Kasumi-1 (cell line): Measurements from ENCODE around the gene SCLY.
"Not testable (repeated sequence)": the region's sequence is repeated elsewhere in the genome, so short reads cannot be mapped to it uniquely, and the experiment has no call there.

ENCODE experiments used
- DNase-seq, 2 experiments: peaks; one replicate each; lab custom pipeline; 2025; lab: John Stamatoyannopoulos, UW

The SCLY gene

DNA sequence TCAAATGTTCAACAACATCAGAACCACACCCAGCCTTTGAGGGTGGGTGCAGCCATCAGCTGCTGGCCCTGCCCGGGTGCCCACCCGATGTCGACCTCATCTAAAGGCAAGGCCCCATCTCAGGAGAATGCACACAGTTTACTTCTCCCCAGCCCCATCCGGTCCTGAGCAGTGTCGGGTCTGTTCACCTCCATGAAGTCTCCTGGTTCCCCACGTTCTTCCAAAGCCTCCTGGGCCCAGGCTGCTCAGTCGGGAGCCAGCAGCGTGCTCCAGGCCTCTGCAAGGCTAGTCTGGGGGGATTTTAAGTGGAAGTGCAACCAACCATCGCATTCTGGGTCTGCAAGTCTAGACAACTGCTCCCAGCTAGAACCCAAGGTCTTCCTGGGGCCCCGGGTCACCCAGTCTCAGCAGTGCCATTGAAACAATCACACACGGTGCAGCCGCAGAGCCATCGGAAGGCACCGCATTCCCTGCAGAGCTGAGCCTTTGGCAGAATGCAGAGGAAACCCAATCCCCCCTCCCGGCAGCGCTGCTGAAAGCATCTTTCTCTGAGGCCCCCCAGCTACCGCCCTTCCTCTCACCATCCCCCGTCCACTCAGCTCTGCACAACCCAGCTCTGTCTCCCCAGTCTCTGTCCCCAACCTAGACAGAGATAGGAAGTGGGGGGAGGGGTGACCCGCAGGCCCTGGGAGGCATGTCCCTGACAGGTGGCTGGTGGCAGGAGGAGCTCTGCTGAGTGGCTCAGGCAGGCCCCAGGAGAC lies 47.8 kb downstream of the SCLY start:
- no peak for DNase-seq

DNA sequence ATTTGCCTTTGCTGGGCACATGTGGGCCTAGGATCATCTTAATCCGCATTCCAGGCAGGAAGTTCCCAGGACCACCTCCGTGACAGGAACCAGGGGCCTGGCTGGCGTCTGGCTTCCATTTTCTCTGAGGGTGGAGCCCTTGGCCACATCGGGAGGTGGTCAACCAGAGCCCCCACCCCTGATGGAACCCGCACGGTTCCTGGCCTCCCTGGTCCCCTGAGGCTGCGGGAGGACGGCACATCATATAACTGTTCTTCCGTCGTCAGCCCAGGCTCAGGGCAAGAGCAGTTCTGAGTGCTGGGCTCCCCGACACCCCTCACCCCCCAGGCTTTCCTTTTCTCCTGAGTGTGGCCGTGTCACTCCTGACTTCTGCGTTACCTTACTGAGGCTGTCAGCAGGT lies 52.8 kb downstream of the SCLY start:
- DNase-seq = no peak

DNA sequence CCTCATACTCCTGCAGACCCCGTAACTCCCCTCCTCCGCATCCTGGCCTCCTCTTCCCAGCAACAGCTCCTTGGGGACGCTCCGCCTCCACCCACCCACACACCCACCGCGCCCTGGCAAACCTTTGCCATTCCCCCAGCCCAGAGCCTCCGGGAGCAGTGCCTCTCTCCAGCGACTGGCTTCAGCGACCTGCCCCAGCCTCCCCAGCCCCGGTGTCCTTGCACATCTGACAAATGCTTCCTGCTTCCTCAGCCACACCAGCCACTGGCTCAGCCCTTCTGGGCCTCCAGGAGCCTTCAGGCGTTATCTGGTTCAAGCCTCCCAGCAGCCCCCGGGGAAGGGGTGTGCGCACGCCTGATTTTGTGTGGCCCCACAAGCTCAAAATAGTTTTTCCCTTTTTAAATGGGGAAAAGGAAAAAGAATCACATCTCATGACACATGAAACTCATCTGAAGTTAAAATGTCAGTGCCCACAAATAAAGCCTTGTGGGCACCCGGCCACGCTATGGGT lies 53.6 kb downstream of the SCLY start:
- DNase-seq = no peak

DNA sequence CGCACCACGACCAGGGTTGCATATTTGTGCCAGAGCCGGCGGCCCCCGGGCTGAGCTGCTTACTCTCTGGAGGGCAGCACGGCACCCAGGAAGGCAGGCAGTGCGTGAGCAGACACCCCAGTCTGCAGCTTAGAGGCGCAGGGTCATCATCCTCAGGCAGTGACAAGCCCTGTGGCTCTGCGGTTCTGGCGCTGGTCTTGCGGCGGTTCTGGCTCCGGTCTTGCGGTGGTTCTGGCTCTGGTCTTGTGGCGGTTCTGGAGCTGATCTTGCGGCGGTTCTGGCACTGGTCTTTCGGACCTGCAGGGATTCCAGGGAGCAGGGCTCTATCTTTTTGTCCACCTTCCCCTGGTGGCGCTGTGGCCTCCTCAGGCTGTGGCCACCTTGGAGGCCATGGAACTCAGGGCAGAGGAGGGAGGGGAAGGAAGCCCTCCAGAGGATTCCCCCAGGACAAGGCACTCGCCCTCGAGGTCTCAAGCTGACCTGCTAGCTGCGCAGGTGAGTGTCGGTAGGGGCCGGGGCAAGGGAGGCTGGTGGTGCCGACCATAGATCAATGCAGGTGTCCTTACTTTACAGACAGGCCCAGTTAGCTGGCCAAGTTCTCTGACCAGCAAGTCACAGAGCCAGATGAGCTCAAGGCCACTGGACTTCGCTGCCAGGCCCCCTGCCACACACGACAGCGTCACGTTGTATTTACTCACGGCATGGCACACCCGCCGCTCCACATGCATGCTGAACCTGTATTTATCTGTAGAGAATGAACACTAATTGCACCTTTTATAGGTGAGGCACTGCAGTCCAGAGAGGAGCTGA lies 54.3 kb downstream of the SCLY start:
- no peak for DNase-seq

DNA sequence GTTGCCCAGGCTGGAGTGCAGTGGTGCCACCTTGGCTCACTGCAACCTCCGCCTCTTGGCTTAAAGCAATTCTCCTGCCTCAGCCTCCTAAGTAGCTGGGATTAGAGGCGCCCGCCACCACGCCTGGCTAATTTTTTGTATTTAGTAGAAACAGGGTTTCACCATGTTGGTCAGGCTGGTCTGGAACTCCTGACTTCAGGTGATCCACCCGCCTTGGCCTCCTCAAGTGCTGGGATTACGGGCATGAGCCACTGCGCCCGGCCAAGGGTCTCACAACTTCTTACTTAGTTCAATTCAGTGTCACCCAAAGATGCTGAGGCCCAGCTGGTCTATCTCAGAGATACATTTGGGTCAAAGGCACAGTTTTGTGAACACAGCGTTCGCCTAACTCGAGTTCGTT lies 54.9 kb downstream of the SCLY start:
- DNase-seq = not testable (repeated sequence)

DNA sequence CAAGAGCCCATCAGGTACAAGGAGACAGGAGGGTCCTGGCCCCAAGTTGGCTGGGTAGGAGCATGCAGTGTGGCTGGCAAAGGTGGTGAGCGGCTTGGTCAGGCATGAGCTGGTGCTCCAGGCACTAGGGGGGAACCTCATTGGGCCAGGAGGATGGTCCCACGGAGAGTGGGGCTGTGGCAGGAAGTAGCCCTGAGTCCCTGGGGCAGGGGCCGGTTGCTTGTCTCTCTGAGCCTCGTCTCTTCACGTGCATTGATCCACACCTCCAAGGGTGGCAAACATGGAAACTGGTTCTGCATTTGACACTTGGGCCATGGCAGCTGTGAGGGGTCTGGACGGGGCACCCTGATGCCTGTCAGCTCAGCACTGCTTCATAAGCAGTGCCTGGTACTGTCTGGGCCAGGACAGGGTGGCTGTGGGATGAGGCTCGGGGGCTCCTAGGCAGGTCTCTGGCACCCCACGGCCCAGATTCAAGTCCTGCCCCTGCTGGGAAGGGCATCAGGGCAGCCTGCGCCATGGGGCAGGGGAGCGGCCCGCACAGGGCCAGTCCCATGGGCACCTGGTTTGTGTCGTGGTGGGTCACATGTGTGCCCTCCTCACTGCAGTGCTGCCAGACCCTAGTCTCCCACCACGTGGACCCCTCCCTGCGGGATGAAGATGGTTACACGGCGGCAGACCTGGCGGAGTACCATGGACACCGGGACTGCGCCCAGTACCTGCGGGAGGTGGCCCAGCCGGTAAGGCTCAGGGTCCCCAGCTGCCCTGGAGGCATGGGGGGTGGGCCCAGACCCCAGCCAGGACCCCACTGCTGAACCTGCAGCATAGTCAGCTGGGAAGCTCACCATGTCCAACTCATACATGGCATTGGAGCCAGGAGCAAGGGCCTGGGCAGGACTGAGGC lies 55.7 kb downstream of the SCLY start:
- DNase-seq = no peak

DNA sequence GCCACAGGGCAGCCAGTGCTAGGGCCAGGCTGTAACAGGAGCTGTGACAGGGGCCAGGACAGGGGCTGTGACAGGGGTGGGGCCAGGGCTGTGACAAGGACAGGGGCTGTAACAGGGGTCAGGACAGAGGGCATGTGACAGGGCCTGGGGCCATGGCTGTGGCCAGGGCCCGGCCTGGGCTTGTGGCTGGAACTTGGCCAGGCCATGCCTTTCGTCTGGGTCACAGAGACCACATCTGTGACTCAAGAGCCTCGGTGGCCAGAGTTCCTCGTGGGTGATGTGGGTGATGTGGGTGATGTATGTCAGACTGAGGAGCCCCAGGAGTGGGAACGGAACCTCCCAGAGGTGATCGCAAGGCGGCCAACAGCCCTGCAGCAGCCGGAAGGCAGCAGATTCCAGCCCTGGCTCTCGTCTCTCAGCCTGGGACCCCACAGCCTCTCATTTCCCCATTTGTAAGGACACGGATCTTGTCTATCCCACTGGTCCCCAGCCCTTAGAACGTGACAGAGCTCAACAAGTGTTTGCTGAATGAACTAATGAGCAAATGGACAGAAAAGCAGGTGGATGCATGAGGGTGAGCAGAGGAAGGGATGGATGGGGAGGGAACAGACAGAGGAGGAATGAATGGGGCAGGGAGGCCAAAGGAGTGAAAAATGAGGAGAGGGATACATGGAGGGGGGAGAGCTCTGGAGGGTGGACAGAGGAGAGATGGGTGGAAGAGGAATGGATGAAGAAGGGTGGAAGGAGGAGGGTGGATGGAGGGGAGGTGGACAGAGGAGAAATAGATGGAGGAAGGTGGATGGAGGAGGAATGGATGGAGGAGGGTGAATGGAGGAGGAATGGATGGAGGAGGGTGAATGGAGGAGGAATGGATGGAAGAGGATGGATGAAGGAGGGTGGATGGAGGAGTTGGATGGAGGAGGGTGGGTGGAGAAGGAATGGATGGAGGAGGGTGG lies 56.7 kb downstream of the SCLY start:
- DNase-seq = no peak

DNA sequence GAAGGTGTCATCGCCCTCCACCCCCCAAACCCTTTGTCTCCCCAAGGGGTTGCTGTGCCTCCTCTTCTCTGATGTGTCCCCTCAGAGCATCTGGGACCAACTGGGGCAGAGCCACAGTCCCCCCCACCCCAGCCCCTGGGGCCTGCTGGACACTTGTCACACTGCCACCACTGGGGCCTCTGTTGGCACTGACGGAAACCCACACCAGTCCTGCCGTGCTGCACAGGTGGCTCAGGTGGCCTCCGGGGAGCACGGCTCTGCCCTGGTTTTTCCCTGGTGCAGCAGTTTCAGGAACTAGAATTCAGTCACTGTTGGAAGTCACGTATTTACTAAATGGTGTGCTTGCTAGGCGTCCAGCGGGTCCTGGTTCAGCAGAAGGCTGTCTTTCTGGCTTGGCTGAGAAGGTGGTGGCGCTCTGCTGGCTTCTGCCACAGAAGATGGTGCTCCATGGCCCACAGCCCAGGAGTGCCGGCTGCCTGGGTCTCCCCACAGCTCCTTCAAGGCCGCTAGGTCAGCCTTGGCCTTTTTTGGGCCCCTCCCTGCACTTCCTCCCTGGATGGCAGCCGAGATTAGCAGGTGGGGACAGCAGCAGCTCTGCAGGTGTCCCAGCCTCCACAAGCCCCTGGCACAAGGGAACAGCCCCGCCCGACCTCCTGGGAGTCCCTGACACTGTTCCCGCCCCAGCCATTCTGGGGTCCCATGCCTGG lies 59.1 kb downstream of the SCLY start:
- DNase-seq = no peak

DNA sequence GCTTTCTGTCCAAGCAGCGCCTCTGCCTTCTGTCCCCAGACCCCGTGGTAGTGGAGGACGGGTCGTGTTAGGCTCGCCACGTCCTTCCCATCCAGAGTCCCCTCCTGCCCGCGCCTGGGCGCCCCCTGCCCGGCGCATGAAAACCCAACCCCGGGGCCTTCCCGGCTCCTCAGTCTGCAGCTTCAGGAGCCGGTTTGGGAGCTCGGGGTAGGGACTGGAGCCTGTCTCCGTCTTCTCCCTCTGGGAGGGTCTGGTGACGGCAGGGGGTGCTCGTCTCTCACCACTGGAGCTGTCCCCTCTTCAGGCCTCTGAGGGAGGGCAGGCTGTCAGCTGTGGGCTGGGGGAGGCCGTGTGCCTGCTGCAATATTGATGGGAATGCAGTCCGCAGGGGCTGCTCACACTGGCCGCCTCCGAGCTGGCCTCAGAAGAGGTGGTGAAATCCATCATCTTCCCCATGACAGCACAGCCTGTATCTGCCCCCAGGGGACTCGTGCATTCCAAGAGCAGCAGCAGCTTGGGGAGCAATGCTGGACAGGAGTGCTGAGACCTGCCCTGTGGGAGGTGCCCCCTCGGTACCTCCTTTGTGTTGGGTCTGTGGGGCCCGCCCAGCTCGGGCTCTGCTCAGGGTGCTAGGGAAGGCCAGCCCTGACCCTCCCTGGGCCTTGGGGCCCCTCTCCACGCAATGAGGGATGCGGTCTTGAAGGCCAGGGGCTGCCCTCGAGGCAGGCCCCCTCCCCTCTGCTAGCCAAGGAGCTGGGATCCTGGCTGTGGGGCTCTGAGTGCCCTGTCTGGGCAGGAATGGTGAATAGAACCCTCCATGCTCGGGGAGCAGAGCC lies 59.9 kb downstream of the SCLY start:
- no peak for DNase-seq

DNA sequence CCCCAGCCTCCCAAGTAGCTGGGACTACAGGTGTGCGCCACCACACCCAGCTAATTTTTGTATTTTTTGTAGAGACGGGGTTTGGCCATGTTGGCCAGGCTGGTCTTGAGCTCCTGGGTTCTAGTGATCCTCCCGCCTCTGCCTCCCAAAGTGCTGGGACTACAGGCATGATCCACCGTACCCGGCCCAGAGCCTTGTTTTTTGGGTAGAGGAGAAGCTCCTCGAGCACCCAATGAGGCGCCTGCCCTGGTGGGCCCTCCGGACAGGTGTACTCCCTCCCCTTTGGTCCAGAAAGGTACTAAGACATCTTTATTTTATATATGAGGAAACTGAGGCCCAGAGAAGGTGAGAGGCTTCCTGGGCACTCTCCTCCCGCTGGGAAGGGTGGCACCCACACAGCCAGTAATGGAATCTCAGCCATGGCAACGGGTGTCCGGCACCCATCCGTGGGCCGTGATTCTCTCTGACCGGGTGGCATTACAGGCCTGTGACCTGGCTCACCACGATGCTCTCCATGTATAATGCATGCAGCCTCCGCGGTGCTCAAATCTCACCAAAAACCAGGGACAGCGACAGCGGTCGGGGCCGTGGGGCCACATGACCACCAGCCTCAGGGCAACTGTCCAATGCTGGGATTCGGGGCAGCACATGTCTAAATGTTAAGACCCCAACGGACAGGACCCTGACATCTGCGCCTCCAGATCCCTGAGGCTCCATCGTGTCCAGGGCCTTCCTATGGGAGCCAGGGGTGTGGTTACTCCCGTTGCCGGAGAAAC lies 60.9 kb downstream of the SCLY start:
- no peak for DNase-seq

DNA sequence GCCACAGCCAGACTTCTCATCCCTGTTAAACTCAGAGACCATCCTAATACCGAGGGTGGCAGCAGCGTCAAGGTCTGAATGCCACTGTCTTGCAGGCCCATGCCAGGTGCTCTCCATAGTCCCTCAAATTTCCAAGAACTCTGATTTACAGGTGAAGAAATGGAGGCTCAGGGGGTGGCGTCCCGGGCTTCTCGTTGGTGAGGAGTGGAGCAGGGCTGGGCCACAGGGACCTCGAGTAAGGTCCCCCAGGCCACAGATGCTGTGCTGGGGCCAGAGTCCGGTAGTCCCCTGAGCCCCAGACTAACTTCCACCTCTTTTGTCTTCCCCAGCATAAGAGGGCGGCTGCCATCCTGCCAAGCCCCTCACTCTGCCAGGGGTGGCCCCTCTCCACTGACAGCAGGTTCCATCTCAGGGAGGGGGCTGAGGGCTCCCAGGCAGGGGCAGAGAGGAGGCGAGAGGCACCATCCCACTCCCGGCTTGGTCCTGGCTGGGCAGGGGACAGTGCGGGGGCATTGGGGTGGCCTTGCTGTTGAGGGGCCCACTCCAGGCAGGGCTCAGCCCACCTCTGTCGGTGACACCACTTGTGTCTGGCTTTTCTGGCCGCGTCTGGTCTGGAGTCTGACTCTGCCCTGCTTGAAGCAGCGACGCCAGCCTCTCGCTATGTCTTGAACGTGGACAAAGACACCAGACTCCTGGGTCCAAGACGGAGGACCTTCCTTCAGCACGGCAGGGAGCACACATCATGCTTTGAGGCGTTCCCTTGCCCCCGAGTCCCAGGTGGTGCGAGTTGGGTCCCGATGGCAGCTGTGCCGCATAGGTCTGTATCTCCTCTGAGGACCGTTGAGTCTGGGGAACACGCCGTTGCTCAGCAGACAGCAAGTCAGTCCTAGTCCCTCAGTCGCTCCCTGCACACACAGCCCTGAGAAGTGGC lies 61.8 kb downstream of the SCLY start:
- DNase-seq = no peak

DNA sequence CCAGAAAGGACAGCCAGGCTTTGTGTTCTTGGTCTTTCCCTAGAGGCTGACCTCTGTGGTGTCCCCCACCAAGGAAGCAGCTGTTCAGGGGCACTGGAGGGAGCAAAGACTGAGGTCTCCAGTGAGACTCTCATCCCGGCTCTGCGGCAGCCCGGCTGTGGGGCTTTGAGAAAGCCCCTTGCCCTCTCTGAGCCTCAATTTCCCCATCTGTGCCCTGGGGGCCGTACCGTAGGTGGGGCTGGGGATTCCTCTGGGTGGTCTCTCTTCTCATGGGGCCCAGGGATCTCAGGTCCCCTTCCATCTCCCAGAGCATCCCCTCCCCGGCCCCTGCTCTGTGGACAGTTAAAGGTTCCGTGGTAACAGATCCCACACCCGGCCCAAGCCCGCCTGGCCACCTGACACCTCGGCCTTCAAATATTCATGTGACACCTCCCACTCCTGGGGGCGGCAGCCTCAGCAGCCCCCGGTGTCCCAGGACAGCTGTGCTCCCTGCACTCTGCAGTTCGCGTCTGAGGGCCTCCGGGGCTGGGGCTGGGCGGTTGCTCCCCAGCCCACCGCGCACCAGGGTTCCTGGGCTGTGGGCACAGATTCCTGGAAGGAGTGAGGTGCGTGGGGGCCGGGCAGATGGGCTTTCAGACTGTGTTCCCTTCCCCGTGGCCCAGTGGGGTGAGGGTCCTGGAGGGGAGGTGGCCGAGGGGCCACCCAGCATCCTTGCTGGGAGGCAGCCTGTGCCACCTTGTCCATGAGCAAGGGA lies 62.6 kb downstream of the SCLY start:
- no peak for DNase-seq

DNA sequence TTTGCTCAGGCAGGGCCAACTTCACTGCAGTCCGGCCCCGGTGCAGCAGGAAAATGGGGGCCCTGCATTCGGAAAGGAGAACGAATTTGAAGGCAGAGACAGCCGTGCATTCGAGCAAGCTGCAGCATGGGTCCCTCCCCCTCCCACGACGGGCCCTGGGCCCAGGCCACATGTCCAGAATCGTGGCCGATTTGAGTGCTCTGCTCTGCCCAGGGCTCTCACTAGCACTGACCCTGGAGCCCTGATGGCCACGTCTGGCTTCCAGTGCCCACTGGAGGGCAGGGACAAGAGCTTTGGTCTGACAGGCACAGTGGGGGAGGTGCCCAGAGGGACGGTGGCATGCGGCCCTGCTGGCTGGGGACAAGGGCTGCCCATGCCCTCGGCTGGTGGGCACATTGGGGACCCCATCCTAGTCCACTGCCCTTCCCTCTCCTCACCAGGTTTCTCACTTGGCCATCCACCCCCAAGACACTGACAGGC lies 63.2 kb downstream of the SCLY start:
- DNase-seq = no peak

DNA sequence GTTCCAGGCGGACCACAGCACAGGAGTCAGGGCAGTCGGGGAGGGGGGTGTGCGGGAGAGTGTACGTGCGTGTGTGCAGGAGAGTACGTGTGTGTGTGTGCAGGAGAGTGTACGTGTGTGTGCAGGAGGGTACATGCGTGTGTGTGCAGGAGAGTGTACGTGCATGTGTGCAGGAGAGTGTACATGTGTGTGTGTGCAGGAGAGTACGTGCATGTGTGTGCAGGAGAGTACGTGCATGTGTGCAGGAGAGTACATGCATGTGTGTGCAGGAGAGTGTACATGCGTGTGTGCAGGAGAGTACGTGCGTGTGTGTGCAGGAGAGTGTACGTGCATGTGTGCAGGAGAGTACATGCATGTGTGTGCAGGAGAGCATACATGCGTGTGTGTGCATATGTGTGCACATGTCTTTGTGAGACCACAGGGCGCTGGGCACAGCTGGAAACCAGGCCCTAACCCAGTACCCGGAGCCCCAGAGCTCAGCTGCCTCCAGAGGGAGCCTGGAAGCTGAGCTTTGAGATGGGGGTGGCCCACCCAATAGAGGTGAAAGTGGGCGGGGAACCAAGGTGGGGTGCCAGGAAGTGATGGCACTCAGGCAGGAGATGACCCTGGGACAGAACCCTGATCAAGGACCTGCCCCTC lies 63.8 kb downstream of the SCLY start:
- no peak for DNase-seq

DNA sequence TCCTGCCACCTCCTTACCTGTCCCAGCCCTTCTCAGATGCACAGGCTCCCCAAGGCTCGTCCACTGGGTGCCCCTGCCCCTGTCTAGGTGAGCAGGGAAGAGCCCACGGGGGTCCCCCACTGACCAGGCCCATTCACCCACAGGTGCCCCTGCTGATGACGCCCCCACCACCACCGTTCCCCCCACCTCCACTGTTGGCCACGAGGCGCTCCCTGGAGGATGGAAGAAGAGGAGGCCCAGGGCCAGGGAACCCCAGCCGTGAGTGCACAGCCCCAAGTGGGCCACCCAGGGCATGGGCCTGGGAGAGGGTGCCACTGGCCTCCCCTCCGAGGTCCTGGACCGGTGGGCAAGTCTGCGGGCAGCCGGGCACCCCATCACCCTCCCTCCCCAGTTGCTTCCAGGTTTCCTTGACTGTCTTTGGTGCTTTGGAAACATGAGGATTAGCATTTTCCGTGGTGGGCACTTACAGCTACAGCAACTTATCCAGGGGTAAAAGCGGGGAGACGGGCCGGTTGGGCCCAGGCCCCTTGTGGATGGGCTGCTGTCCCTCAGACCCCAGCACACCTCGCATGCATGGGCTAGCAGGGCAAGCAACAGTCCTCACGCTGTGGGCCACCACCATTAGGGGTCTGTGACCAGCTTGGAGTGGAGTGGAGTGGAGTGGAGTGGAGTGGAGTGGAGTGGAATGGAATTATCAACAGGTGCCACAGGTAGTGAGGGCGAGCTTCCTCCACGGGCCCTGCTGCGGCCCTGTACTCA lies 64.5 kb downstream of the SCLY start:
- no peak for DNase-seq
